Stomach (tissue), 9 donors: ENCODE measurements around the gene ERRFI1. TPM values are rescaled to one million over a fixed set of nuclear protein-coding genes. Genes with fewer than 3 reads are reported as not detected.
A peak's percentile ranks its signal among the peaks of the same experiment; 100 is the strongest.

Experiments used
- DNase-seq, 2 donors: peaks; one replicate each; pipeline versions ENCODE4 v3.0.0 to v3.0.0-alpha.2; 2013 to 2019
- H3K27ac ChIP-seq, 5 donors: fragments of 200-600 bp in 4 of 5; sonication (generic) in 4 of 5; one replicate each; pipeline ENCODE4 v1.5.1; 2013 to 2019; ENCODE audit warnings: mild to moderate bottlenecking in 1 of 5, moderate library complexity in 1 of 5
- H3K27me3 ChIP-seq, 3 donors: fragments of 200-600 bp; sonication (generic); one replicate each; pipeline ENCODE4 v1.5.1; 2017 to 2019; ENCODE audit warnings: mixed run types in 1 of 3
- H3K36me3 ChIP-seq, 4 donors: fragments of 200-600 bp; sonication (generic); 1 replicate in 3 of 4; 2 replicates in 1 of 4; pipeline ENCODE4 v1.5.1; 2016 to 2019
- H3K4me1 ChIP-seq, 4 donors: fragments of 200-600 bp; sonication (generic); one replicate each; pipeline ENCODE4 v1.5.1; 2016 to 2019
- H3K4me3 ChIP-seq, 4 donors: fragments of 200-600 bp; sonication (generic) in 3 of 4; one replicate each; pipeline ENCODE4 v1.5.1; 2016 to 2019; ENCODE audit warnings: mild to moderate bottlenecking in 1 of 4
- H3K9me3 ChIP-seq, 4 donors: fragments of 200-600 bp; sonication (generic); one replicate each; pipeline ENCODE4 v1.5.1; 2016 to 2019
- CTCF ChIP-seq, 7 experiments: fragments of 450-650 bp in 4 of 7; fragments of 200-600 bp in 3 of 7; sonication (generic) in 3 of 7; IDR thresholded peaks; one replicate each; pipeline ENCODE4 v1.5.1; 2016 to 2019; ENCODE audit warnings: antibody characterized with exemption in 7 of 7, control low read depth in 2 of 7, mild to moderate bottlenecking in 1 of 7
- EP300 ChIP-seq: sonication (generic); formaldehyde crosslinking; IDR thresholded peaks from one replicate; pipeline ENCODE4 v1.6.1; 2017; ENCODE audit warnings: antibody characterized with exemption
- POLR2A ChIP-seq, 4 donors: fragments of 450-650 bp; IDR thresholded peaks; one replicate each; pipeline ENCODE4 v1.6.1; 2016; ENCODE audit warnings: antibody characterized with exemption in 4 of 4, control low read depth in 2 of 4, mild to moderate bottlenecking in 1 of 4, moderate library complexity in 1 of 4
- POLR2AphosphoS5 ChIP-seq, 3 donors: sonication (generic); formaldehyde crosslinking; IDR thresholded peaks; one replicate each; pipeline ENCODE4 v1.6.1; 2016; ENCODE audit warnings: antibody characterized with exemption in 3 of 3
- WGBS, 5 donors: extraction: QIAGEN DNeasy Blood & Tissue Kit in 3 of 5; methylation state at CpG; one replicate each; pipeline versions ENCODE4 v1.1.5 to v1.1.7; 2013 to 2018; 5-methylcytosine and 5-hydroxymethylcytosine counted together
- intact Hi-C: fragments of 100-400 bp; cut with DNase I; formaldehyde crosslinking; loops from one replicate; pipeline ENCODE4 v1.15.1; 2023; ENCODE audit warnings: low total_unique reads
- polyA plus RNA-seq, 3 donors: library from polyadenylated mRNA; stranded (reverse); fragments of 200-250 nt; gene quantifications; one replicate each; pipeline ENCODE4 v1.2.3, GENCODE V29; 2013
- total RNA-seq, 5 donors: library from RNA; depleted of rRNA; stranded (reverse); fragments of >200 nt; gene quantifications; one replicate each; pipeline versions ENCODE4 v1.1.0 to v1.2.3, GENCODE V29; 2014 to 2016
- donor health status: healthy with polysubstance abuse.
- donor health status: Bipolar disorder and iron deficiency.
- donor health status: healthy.

The ERRFI1 gene
- total and polyA plus RNA-seq, 8 donors: 3.5 to 201 (median 58.5) TPM

DNA sequence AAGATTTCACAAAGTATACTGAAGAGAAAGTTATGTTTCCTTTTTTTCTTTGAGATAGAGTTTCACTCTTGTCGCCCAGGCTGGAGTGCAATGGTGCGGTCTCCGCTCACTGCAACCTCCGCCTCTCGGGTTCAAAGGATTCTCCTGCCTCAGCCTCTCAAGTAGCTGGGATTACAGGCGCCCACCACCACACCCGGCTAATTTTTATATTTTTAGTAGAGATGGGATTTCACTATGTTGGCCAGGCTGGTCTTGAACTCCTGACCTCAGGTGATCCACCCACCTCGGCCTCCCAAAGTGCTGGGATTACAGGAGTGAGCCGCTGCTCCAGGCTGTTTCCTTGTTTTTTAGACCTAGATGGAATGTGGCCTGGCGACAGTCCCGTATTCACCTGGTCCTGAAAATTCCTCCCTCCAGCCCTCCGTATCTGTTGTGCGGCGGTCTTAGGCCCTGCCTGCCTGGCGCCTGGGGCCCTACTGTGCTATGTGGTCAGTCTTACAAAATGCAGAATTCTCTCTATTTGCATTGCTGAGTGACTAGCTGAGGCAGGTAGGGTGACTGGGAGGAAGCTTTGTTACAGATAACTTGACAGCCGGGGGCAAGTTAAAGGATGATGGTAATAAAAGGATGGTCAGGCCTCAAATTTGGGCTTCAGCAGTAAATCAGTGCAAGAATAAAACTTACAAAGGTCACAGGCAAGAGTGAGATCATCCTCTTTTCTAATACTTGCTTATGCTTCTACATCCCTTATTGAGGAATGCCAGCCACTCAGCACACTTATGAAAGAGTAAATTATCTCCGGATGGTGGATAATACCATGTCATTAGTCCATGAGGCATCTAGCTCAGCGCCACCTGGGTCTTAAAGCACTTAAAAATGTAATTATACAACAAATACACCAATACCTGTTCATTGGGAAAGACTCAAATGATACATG lies 34.3 kb downstream of the ERRFI1 start:
- WGBS, 5 donors: 88 to 92% (median 91%) methylated on average over 18 of the region's 18 CpGs
- no peaks in the 10 kb centered on the region for H3K27me3 ChIP-seq
- H3K9me3 ChIP-seq: no peaks in the 10 kb centered on the region
- H3K36me3 ChIP-seq: peaks cover 0 to 14% (median 13%) of the 10 kb centered on the region in 4 donors
- H3K27ac ChIP-seq: no peak overlapping the region
- no peak overlapping the region for H3K4me3 ChIP-seq
- peaks cover 0 to 17% (median 6%) of the 10 kb centered on the region in 4 donors for H3K4me1 ChIP-seq
- no peak for DNase-seq
- intact Hi-C loops: no loop called here
- TF ChIP-seq POLR2A (IDR thresholded peaks at IDR 0.05) (no peak), CTCF (IDR thresholded peaks at IDR 0.05) (no peak), EP300 (no peak), POLR2AphosphoS5 (IDR thresholded peaks at IDR 0.05) (no peak)

DNA sequence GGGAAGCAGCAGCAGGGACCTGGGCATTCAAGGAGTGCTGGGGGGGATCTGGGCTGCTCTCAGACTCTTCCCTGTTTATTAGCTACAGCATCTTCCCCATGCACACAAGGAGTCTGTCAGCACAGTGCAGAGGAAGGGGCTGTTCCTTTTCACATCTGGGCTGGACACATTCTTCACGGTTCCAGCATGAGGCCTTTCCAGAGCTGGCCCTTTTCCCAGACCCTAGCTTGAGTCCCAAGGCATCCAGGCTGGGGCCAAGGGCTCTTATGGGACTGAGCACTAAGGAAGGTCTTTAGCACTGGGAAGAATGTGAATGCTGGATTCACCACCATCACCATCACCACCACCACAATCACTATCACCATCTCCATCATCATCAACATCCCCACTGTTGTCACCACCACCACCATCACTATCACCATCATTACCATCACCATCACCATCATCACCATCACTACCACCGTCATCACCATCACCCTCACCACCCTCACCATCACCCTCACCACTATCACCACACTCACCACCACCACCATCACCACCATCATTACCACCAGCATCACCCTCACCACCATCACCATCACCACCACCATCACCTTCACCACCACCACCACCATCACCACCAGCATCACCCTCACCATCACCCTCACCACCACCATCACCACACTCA lies 36.2 kb downstream of the ERRFI1 start:
- 45 to 71% (median 61%) methylated on average over 2 of the region's 2 CpGs for WGBS, 5 donors
- peaks cover 15 to 32% (median 30%) of the 10 kb centered on the region in 4 donors for H3K36me3 ChIP-seq
- H3K27me3 ChIP-seq: no peaks in the 10 kb centered on the region
- no peak for TF ChIP-seq POLR2AphosphoS5 (IDR thresholded peaks at IDR 0.05)
- TF ChIP-seq POLR2A (IDR thresholded peaks at IDR 0.05): no peak
- TF ChIP-seq EP300: no peak
- no peak for TF ChIP-seq CTCF (IDR thresholded peaks at IDR 0.05)
- peak in 1 of 2 donors; percentile 45 for DNase-seq
- H3K4me3 ChIP-seq: no peak overlapping the region
- peaks cover 0 to 17% (median 6%) of the 10 kb centered on the region in 4 donors for H3K4me1 ChIP-seq
- no peaks in the 10 kb centered on the region for H3K9me3 ChIP-seq
- peak overlapping the region in 1 of 5 donors; percentile 10 for H3K27ac ChIP-seq
- intact Hi-C loops: no loop called here

DNA sequence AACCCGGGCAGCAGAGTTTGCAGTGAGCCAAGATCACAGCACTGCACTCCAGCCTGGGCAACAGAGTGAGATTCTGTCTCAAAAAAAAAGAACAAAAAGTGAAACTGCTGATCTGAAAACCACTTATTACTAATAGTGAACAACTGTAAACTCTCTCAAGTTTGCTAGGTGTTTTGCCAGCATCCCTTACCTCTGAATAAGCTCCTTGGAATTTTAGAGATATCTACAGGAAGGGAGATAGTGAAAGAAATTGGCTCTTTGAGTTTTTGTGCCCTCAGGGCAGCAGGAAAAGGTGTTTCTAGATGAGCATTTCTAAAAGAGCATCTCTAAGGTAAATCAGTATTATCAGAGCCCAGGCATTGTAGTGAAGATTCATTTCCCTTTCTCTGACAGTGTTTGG lies 37.5 kb downstream of the ERRFI1 start:
- H3K27me3 ChIP-seq: no peaks in the 10 kb centered on the region
- H3K4me3 ChIP-seq: no peak overlapping the region
- H3K9me3 ChIP-seq: no peaks in the 10 kb centered on the region
- peaks cover 0 to 17% (median 6%) of the 10 kb centered on the region in 4 donors for H3K4me1 ChIP-seq
- H3K36me3 ChIP-seq: peaks cover 26 to 45% (median 43%) of the 10 kb centered on the region in 4 donors
- TF ChIP-seq POLR2A (IDR thresholded peaks at IDR 0.05) (no peak), CTCF (IDR thresholded peaks at IDR 0.05) (no peak), POLR2AphosphoS5 (IDR thresholded peaks at IDR 0.05) (no peak), EP300 (no peak)
- intact Hi-C loops: no loop called here
- no peak overlapping the region for H3K27ac ChIP-seq
- WGBS, 5 donors: 73 to 89% (median 80%) methylated on average over 1 of the region's 1 CpG
- DNase-seq: no peak

GRCh38 chr1:7987528-7987927 lies 38.6 kb downstream of the ERRFI1 start:
- H3K4me3 ChIP-seq: no peak overlapping the region
- TF ChIP-seq EP300 (no peak), CTCF (IDR thresholded peaks at IDR 0.05) (no peak), POLR2AphosphoS5 (IDR thresholded peaks at IDR 0.05) (no peak), POLR2A (IDR thresholded peaks at IDR 0.05) (no peak)
- intact Hi-C loops: no loop called here
- H3K27me3 ChIP-seq: no peaks in the 10 kb centered on the region
- no peaks in the 10 kb centered on the region for H3K9me3 ChIP-seq
- 89 to 100% (median 99%) methylated on average over 7 of the region's 7 CpGs for WGBS, 5 donors
- H3K4me1 ChIP-seq: peaks cover 0 to 24% (median 10%) of the 10 kb centered on the region in 4 donors
- no peak overlapping the region for H3K27ac ChIP-seq
- no peak for DNase-seq
- H3K36me3 ChIP-seq: peaks cover 32 to 54% (median 52%) of the 10 kb centered on the region in 4 donors
